A673 (cell line): ENCODE results near the gene PUS10.

Experiments used
- EZH2 ChIP-seq: fragments of 200-600 bp; sonication (generic); IDR thresholded peaks from 2 replicates; pipeline ENCODE4 v1.6.1; 2017; ENCODE audit warnings: borderline replicate concordance, low read depth, mild to moderate bottlenecking, mixed read lengths, antibody characterized with exemption, low read length; ENCODE audit not compliant: poor library complexity, severe bottlenecking
- TF ChIP-seq, protein P1 (sequence below): fragments of 300-800, 200-600 bp; sonication (generic); conservative IDR thresholded peaks from 2 replicates; pipeline ENCODE4 v1.5.1; 2017; ENCODE audit warnings: low read depth, mild to moderate bottlenecking, antibody characterized with exemption, low read length, moderate library complexity, mixed read lengths

GRCh38 chr2:60906395-60906794, 111.7 kb downstream of the PUS10 start:
- TF ChIP-seq, protein P1, sequence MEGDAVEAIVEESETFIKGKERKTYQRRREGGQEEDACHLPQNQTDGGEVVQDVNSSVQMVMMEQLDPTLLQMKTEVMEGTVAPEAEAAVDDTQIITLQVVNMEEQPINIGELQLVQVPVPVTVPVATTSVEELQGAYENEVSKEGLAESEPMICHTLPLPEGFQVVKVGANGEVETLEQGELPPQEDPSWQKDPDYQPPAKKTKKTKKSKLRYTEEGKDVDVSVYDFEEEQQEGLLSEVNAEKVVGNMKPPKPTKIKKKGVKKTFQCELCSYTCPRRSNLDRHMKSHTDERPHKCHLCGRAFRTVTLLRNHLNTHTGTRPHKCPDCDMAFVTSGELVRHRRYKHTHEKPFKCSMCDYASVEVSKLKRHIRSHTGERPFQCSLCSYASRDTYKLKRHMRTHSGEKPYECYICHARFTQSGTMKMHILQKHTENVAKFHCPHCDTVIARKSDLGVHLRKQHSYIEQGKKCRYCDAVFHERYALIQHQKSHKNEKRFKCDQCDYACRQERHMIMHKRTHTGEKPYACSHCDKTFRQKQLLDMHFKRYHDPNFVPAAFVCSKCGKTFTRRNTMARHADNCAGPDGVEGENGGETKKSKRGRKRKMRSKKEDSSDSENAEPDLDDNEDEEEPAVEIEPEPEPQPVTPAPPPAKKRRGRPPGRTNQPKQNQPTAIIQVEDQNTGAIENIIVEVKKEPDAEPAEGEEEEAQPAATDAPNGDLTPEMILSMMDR = no peak
- no peak for TF ChIP-seq EZH2
